ENCODE measurements around the gene AKAP13. TPM values are rescaled to one million over a fixed set of nuclear protein-coding genes. Genes with fewer than 3 reads are reported as not detected.

Gene AKAP13
- total and polyA plus RNA-seq, 2 of the 13 experiments (the other 11 are each of a cell fraction or from before 2014, with no cell fraction given) = 6.7 to 27.1 TPM

DNA sequence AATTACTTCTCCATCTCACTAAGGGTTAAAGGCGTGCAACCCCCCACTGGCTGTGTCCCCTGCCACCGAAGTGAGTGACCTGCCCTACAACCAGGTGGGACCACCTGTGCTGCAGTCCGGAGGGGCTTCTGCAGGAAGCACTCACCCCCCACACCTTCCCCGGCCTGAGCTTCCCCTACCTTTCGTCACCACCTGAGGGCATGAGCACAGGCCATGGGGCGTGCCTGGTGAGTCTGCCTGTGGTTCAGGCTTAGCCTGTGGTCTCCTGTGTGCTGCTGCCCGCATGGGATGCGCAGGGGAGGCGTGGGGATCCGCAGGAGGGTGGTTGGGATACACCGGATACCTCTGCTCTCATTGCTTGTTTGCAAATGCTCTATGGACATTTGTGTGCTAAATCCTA is 368.3 kb downstream of the AKAP13 start (continued):
- TF ChIP-seq, protein P1, sequence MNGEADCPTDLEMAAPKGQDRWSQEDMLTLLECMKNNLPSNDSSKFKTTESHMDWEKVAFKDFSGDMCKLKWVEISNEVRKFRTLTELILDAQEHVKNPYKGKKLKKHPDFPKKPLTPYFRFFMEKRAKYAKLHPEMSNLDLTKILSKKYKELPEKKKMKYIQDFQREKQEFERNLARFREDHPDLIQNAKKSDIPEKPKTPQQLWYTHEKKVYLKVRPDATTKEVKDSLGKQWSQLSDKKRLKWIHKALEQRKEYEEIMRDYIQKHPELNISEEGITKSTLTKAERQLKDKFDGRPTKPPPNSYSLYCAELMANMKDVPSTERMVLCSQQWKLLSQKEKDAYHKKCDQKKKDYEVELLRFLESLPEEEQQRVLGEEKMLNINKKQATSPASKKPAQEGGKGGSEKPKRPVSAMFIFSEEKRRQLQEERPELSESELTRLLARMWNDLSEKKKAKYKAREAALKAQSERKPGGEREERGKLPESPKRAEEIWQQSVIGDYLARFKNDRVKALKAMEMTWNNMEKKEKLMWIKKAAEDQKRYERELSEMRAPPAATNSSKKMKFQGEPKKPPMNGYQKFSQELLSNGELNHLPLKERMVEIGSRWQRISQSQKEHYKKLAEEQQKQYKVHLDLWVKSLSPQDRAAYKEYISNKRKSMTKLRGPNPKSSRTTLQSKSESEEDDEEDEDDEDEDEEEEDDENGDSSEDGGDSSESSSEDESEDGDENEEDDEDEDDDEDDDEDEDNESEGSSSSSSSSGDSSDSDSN (CRISPR knock-in tag; IDR thresholded peaks at IDR 0.05) = no peak
- peak; percentile 34 for TF ChIP-seq AGO2 (optimal IDR thresholded peaks at IDR 0.05; ENCODE audit: low read depth, low read length)
- no peak for TF ChIP-seq KLF15 (CRISPR knock-in tag; IDR thresholded peaks at IDR 0.05; ENCODE audit: borderline replicate concordance)

DNA sequence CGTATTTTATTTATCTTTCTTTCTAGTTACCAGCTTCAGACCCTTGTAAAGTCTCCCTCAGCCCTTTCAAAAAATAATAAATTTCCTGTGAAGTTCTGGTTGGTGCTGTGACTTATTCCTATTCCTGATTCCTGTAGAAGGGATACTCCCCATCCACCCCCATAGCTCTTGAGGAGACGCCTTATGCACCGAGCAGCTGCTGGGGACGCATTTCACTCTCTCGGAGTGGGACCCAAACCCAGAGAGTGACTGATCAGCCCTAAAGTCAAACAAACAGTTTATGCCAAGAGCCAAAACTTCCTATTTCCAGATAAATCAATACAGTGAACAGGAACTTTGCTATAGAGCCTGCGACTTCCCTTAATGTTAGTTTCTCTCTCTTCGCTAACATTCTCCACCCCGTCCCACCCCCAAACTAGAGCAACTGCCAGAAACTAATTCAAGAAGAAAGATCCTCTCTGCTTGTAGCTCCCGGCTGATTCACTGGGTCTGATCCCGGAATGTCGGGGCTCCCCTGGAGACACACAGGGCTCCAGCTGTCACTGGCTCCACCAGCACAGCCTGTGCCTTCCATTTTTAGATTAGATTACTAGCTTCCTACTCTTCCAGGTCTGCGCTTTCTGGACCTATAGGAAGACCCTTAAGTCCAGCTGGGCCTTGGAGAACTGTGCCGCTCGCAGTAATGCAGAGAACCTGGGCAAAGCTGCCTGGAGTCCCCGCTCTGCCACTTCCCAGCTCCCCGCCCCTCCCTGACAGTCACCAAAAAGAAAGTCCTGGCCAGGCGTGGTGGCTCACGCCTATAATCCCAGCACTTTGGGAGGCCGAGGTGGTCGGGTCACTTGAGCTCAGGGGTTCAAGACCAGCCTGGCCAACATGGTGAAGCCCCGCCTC is 369.1 kb downstream of the AKAP13 start:
- DNase-seq (ENCODE audit: low spot score) (no peak), ATAC-seq (no peak), FAIRE-seq (no peak)
- 96% methylated on average over 20 of the region's 21 CpGs for WGBS (ENCODE audit: low lambda C conversion rate)
- Histone ChIP-seq H3K4me3 (replicated peaks in 1 of 3; ENCODE audit: insufficient read depth in 1 of 3, low read depth in 2 of 3, low read length in 3 of 3) (no peak overlapping the region), H3K27me3 (ENCODE audit: control insufficient read depth in 1 of 2, insufficient read depth in 2 of 2, low read length in 2 of 2) (no peaks in the 10 kb centered on the region), H4K20me1 (ENCODE audit: insufficient read depth, low read length) (no peaks in the 10 kb centered on the region), H2AFZ (ENCODE audit: low read length) (no peak overlapping the region), H3K9me3 (ENCODE audit: low read length) (no peaks in the 10 kb centered on the region), H3K4me2 (ENCODE audit: low read depth, low read length) (no peak overlapping the region), H3K9ac (ENCODE audit: insufficient read depth, low read depth, low read length) (no peak overlapping the region), H3K4me1 (ENCODE audit: insufficient read depth, low read length) (no peaks in the 10 kb centered on the region), H3K36me3 (replicated peaks in 1 of 2; ENCODE audit: control insufficient read depth in 1 of 2, insufficient read depth in 2 of 2, low read length in 2 of 2) (peaks cover 2 to 30% of the 10 kb centered on the region in 2 experiments; a peak in 4 of 5 replicates), H3K79me2 (ENCODE audit: insufficient read depth, low read length) (no peaks in the 10 kb centered on the region), H3K27ac (ENCODE audit: extremely low read length, insufficient read depth, low read length) (no peak overlapping the region)
- BruUV-seq (replicated peaks) = no TSS peak
- ChIA-PET CTCF (ENCODE audit: low intra/inter-chr PET ratio, low total read pairs) (no interaction called here), POLR2A (no interaction called here)
- intact Hi-C loops (cut with micrococcal nuclease; ENCODE audit: unreplicated experiment) (no loop called here), in situ Hi-C loops (cut with HindIII; ENCODE audit: extremely low pct_ligation_motif_present, low pct_unique_long_range_greater_than_20kb) (no loop called here)
- TF ChIP-seq ATF1 (CRISPR knock-in tag; IDR thresholded peaks at IDR 0.05) (no peak), KAT8 (CRISPR knock-in tag; IDR thresholded peaks at IDR 0.05) (no peak), MYC (CRISPR knock-in tag; IDR thresholded peaks at IDR 0.05; ENCODE audit: borderline replicate concordance) (no peak), MED1 (CRISPR knock-in tag; IDR thresholded peaks at IDR 0.05) (no peak), FOSL1 (CRISPR knock-in tag; IDR thresholded peaks at IDR 0.05; ENCODE audit: borderline replicate concordance) (no peak), ZNF776 (CRISPR knock-in tag; IDR thresholded peaks at IDR 0.05) (no peak), ZNF225 (CRISPR knock-in tag; IDR thresholded peaks at IDR 0.05) (no peak), ZIK1 (CRISPR knock-in tag; IDR thresholded peaks at IDR 0.05; ENCODE audit: borderline replicate concordance, low read depth) (no peak), ZBTB7B (CRISPR knock-in tag; IDR thresholded peaks at IDR 0.05) (no peak), ZNF136 (CRISPR knock-in tag; IDR thresholded peaks at IDR 0.05; ENCODE audit: low read depth) (no peak), FOXK2 (IDR thresholded peaks at IDR 0.05) (no peak)
- TF ChIP-seq, protein P2, sequence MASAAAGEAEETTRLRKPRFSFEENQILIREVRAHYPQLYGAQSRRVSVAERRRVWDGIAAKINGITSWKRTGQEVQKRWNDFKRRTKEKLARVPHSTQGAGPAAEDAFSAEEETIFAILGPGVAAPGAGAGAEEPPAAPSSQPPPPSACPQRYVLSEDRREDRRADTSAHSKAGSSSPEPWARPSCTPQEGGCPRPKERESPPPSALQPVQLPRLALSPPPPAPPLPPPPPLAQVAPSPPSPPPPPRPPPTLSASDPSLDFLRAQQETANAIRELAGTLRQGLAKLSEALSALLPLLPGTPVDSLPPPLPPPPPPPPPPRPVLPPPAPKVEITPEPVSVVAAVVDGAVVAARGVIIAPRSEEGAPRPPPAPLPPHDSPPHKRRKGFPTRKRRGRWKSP (CRISPR knock-in tag; IDR thresholded peaks at IDR 0.05) = no peak
- TF ChIP-seq, protein P3, sequence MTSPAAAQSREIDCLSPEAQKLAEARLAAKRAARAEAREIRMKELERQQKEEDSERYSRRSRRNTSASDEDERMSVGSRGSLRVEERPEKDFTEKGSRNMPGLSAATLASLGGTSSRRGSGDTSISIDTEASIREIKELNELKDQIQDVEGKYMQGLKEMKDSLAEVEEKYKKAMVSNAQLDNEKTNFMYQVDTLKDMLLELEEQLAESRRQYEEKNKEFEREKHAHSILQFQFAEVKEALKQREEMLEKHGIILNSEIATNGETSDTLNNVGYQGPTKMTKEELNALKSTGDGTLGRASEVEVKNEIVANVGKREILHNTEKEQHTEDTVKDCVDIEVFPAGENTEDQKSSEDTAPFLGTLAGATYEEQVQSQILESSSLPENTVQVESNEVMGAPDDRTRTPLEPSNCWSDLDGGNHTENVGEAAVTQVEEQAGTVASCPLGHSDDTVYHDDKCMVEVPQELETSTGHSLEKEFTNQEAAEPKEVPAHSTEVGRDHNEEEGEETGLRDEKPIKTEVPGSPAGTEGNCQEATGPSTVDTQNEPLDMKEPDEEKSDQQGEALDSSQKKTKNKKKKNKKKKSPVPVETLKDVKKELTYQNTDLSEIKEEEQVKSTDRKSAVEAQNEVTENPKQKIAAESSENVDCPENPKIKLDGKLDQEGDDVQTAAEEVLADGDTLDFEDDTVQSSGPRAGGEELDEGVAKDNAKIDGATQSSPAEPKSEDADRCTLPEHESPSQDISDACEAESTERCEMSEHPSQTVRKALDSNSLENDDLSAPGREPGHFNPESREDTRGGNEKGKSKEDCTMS (CRISPR knock-in tag; conservative IDR thresholded peaks at IDR 0.05) = no peak
